Neuronal stem cell (in vitro differentiated cells): ENCODE measurements around the gene KLHDC4.
"Not testable (repeated sequence)": the region's sequence is repeated elsewhere in the genome, so short reads cannot be mapped to it uniquely, and the experiment has no call there.

Experiments
- DNase-seq: peaks from one replicate; pipeline ENCODE4 v3.0.0-alpha.2; 2013; ENCODE audit warnings: low spot score
- H2AFZ ChIP-seq: one replicate; pipeline ENCODE4 v1.6.1; 2013; ENCODE audit warnings: mild to moderate bottlenecking, low read length, inconsistent platforms
- H2AK5ac ChIP-seq: 2 replicates; pipeline ENCODE4 v1.6.1; 2013; ENCODE audit warnings: low read depth, mild to moderate bottlenecking, inconsistent platforms, low read length, moderate library complexity, mixed read lengths
- H2BK120ac ChIP-seq: 2 replicates; pipeline ENCODE4 v1.6.1; 2013; ENCODE audit warnings: low read depth, mild to moderate bottlenecking, inconsistent platforms, low read length, moderate library complexity, mixed read lengths
- H2BK12ac ChIP-seq: one replicate; pipeline ENCODE4 v1.6.1; 2013; ENCODE audit warnings: low read length, inconsistent platforms
- H2BK15ac ChIP-seq: 2 replicates; pipeline ENCODE4 v1.6.1; 2013; ENCODE audit warnings: mild to moderate bottlenecking, low read length, inconsistent platforms, mixed read lengths
- H2BK5ac ChIP-seq: one replicate; pipeline ENCODE4 v1.6.1; 2013; ENCODE audit warnings: inconsistent platforms, mild to moderate bottlenecking, low read length, moderate library complexity
- H3K14ac ChIP-seq: one replicate; pipeline ENCODE4 v1.6.1; 2013; ENCODE audit warnings: low read length, inconsistent platforms
- H3K18ac ChIP-seq: 2 replicates; pipeline ENCODE4 v1.6.1; 2013; ENCODE audit warnings: low read length, inconsistent platforms
- H3K23ac ChIP-seq: 2 replicates; pipeline ENCODE4 v1.6.1; 2013; ENCODE audit warnings: low read depth, mild to moderate bottlenecking, mixed read lengths, low read length, inconsistent platforms; ENCODE audit not compliant: poor library complexity
- H3K27ac ChIP-seq: replicated peaks from 3 replicates; pipeline ENCODE4 v1.5.1; 2013; ENCODE audit warnings: low read length, inconsistent platforms
- H3K27me3 ChIP-seq, 3 experiments: 2 replicates each; pipeline ENCODE4 v1.6.1; 2013; ENCODE audit warnings: low read length in 3 of 3, mild to moderate bottlenecking in 2 of 3, inconsistent platforms in 1 of 3, low read depth in 1 of 3, mixed read lengths in 1 of 3, moderate library complexity in 1 of 3; ENCODE audit not compliant: control insufficient read depth in 3 of 3, insufficient read depth in 3 of 3
- H3K36me3 ChIP-seq, 2 donors: replicated peaks in 1 of 2; 2 replicates each; pipeline ENCODE4 v1.6.1; 2013; ENCODE audit warnings: low read length in 2 of 2; ENCODE audit not compliant: control insufficient read depth in 2 of 2, insufficient read depth in 2 of 2
- H3K4ac ChIP-seq: 2 replicates; pipeline ENCODE4 v1.6.1; 2013; ENCODE audit warnings: inconsistent platforms, mild to moderate bottlenecking, low read length, moderate library complexity
- H3K4me1 ChIP-seq, 2 donors: 1 replicate in 1 of 2; 2 replicates in 1 of 2; pipeline ENCODE4 v1.6.1; 2013; ENCODE audit warnings: low read length in 2 of 2, low read depth in 1 of 2; ENCODE audit not compliant: control insufficient read depth in 2 of 2, insufficient read depth in 1 of 2
- H3K4me2 ChIP-seq: one replicate; pipeline ENCODE4 v1.6.1; 2013; ENCODE audit warnings: mild to moderate bottlenecking, low read length, inconsistent platforms; ENCODE audit not compliant: insufficient read depth, poor library complexity, severe bottlenecking
- H3K4me3 ChIP-seq, 2 donors: 2 replicates each; pipeline ENCODE4 v1.5.1; 2013; ENCODE audit warnings: low read length in 2 of 2, mild to moderate bottlenecking in 2 of 2, inconsistent platforms in 1 of 2, moderate library complexity in 1 of 2
- H3K79me1 ChIP-seq: one replicate; pipeline ENCODE4 v1.6.1; 2013; ENCODE audit warnings: low read depth, mild to moderate bottlenecking, inconsistent platforms, low read length, moderate library complexity
- H3K9ac ChIP-seq: one replicate; pipeline ENCODE4 v1.6.1; 2013; ENCODE audit warnings: mild to moderate bottlenecking, low read depth, low read length, inconsistent platforms; ENCODE audit not compliant: poor library complexity
- H3K9me3 ChIP-seq, 2 donors: replicated peaks in 1 of 2; 2 replicates each; pipeline versions ENCODE3 to v1.6.1; 2013; ENCODE audit warnings: low read length in 2 of 2, mild to moderate bottlenecking in 2 of 2, inconsistent platforms in 1 of 2, low read depth in 1 of 2, mixed read lengths in 1 of 2, moderate library complexity in 1 of 2; ENCODE audit not compliant: control insufficient read depth in 2 of 2, insufficient read depth in 1 of 2
- H4K8ac ChIP-seq: one replicate; pipeline ENCODE4 v1.6.1; 2013; ENCODE audit warnings: low read depth, mild to moderate bottlenecking, inconsistent platforms, low read length, moderate library complexity
- H4K91ac ChIP-seq: one replicate; pipeline ENCODE4 v1.6.1; 2013; ENCODE audit warnings: low read length, low read depth, mild to moderate bottlenecking, inconsistent platforms; ENCODE audit not compliant: poor library complexity
- WGBS, 2 donors: extraction: QIAGEN DNeasy Blood & Tissue Kit; methylation state at CpG; one replicate each; pipeline ENCODE4 v1.1.7; 2013; ENCODE audit warnings: missing lambda C conversion rate in 2 of 2, mixed read lengths in 1 of 2; ENCODE audit not compliant: insufficient read length in 2 of 2, insufficient replicate concordance in 1 of 2; ENCODE audit errors: extremely low coverage in 2 of 2; 5-methylcytosine and 5-hydroxymethylcytosine counted together

KLHDC4 gene

DNA sequence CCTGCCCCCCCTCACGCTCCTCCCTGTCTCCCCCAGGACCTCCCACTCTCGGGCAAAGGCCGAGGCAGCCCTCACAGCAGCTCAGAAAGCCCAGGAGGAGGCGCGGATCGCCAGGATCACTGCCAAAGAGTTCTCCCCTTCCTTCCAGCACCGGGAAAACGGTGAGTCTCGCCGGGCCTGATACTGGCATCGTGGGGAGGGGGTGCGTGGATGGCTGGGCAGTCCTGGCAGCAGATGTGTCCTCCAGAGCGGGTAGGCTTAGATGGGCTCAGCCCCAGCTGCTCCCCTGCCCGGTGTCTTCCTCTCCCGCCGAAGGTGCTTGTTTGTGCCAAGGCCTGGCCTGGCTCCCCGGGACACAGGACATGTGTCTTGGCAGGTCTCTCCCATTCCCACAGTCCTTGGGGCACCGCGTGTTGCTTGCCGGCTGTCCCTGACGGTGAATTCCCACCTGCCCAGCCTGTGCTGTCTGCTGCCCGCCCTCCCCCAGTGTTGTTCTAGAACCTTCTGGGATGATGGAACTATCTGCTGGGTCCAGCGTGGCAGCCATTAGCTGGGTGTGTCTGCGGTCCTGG is 81.6 kb downstream of the KLHDC4 start:
- H3K9me3 ChIP-seq = no peaks in the 10 kb centered on the region
- no peak overlapping the region for H2AFZ ChIP-seq
- no peak overlapping the region for H4K91ac ChIP-seq
- no peak overlapping the region for H3K4me3 ChIP-seq
- no CpG with 5 or more reads among the region's 24 CpGs for WGBS, 2 donors
- no peak overlapping the region for H4K8ac ChIP-seq
- H2BK12ac ChIP-seq = no peak overlapping the region
- H3K36me3 ChIP-seq = peaks cover 0 to 4% of the 10 kb centered on the region in 2 donors
- peak overlapping the region; percentile 13 for H2BK5ac ChIP-seq
- no peak overlapping the region for H3K4ac ChIP-seq
- no peak overlapping the region for H3K18ac ChIP-seq
- peak overlapping the region; percentile 9 for H3K14ac ChIP-seq
- no peak overlapping the region for H3K23ac ChIP-seq
- H3K4me1 ChIP-seq = no peaks in the 10 kb centered on the region
- H3K79me1 ChIP-seq = peaks cover 2% of the 10 kb centered on the region
- H2BK15ac ChIP-seq = no peak overlapping the region
- peak overlapping the region; percentile 24 for H3K9ac ChIP-seq
- H3K4me2 ChIP-seq = no peak overlapping the region
- no peak for DNase-seq
- H3K27ac ChIP-seq = no peak overlapping the region
- H2AK5ac ChIP-seq = peak overlapping the region; percentile 37
- peak overlapping the region; percentile 31 for H2BK120ac ChIP-seq
- no peaks in the 10 kb centered on the region for H3K27me3 ChIP-seq

DNA sequence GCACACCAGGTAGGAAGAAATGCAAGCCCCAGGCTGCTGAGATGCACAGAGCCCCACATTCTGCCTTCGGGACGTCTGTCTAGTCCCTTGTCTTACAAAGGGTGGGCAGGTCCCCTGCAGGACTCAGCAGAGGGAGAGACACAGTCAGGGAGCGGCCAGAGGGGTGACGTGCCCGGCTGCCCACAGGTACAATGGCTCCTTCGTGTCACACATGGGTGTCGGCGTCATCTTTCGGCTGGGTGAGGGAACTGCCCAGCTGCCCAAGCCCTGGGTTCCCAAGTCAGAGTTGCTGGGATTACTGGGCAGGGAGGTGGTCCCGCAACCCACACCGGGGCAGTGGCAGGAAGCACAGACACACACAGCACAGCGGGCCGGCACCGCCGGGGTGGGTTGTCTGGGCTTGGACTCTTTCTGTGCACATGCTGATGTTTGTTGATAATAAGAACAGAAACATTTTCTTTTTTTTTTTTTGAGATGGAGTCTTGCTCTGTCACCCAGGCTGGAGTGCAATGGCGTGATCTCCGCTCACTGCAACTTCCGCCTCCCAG is 82.9 kb downstream of the KLHDC4 start:
- no peaks in the 10 kb centered on the region for H3K27me3 ChIP-seq
- H3K4me3 ChIP-seq = no peak overlapping the region
- H2AFZ ChIP-seq = no peak overlapping the region
- peak overlapping the region; percentile 44 for H3K9ac ChIP-seq
- H2BK12ac ChIP-seq = no peak overlapping the region
- no peak overlapping the region for H4K8ac ChIP-seq
- no peak overlapping the region for H2BK5ac ChIP-seq
- H3K23ac ChIP-seq = peak overlapping the region; percentile 65
- WGBS, 2 donors = no CpG with 5 or more reads among the region's 18 CpGs
- no peaks in the 10 kb centered on the region for H3K4me1 ChIP-seq
- no peaks in the 10 kb centered on the region for H3K9me3 ChIP-seq
- peaks cover 0 to 4% of the 10 kb centered on the region in 2 donors for H3K36me3 ChIP-seq
- no peak for DNase-seq
- no peak overlapping the region for H3K27ac ChIP-seq
- no peak overlapping the region for H3K4ac ChIP-seq
- H3K14ac ChIP-seq = peak overlapping the region; percentile 71
- no peak overlapping the region for H2BK15ac ChIP-seq
- H3K4me2 ChIP-seq = no peak overlapping the region
- H4K91ac ChIP-seq = no peak overlapping the region
- H3K18ac ChIP-seq = peak overlapping the region; percentile 48
- H2BK120ac ChIP-seq = no peak overlapping the region
- peaks cover 2% of the 10 kb centered on the region for H3K79me1 ChIP-seq
- H2AK5ac ChIP-seq = peak overlapping the region; percentile 46

DNA sequence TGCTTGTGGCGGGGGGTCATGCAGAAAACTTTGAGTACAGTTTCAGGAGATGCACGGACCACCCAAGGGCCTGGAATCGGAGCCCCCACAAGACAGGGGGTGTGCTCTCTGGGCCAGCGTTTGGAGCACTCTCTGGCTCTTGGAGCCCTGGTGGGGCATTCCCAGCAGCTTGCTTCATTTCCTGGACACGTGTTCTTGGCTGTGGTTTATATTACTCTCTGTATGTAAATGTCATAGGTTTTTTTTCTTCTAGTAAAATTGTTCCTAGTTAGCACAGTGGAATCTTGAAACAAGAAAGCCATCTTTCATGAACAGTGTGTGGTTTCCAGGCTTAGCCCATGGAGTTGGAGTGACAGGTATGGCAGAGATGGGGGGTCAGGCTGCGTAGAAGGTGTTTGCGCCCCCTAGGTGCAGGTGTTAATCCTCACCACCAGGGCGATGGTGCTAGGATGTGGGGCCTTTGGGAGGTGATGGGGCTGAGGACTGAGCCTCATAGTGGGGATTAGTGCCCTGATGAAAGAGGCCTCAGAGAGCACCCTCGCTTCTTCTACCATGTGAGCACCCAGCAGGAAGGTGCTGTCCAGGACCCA is 83.7 kb downstream of the KLHDC4 start:
- H3K4me2 ChIP-seq = no peak overlapping the region
- H4K91ac ChIP-seq = no peak overlapping the region
- no peak overlapping the region for H2BK5ac ChIP-seq
- no peak overlapping the region for H4K8ac ChIP-seq
- no peak overlapping the region for H2AFZ ChIP-seq
- H3K9ac ChIP-seq = no peak overlapping the region
- H3K36me3 ChIP-seq = peaks cover 0 to 4% of the 10 kb centered on the region in 2 donors
- no peak overlapping the region for H3K14ac ChIP-seq
- no peak overlapping the region for H3K4ac ChIP-seq
- no peak overlapping the region for H2AK5ac ChIP-seq
- H3K79me1 ChIP-seq = peaks cover 8% of the 10 kb centered on the region
- no peak overlapping the region for H3K27ac ChIP-seq
- H3K4me1 ChIP-seq = no peaks in the 10 kb centered on the region
- WGBS, 2 donors = no CpG with 5 or more reads among the region's 9 CpGs
- no peaks in the 10 kb centered on the region for H3K27me3 ChIP-seq
- no peak overlapping the region for H3K23ac ChIP-seq
- no peak overlapping the region for H2BK12ac ChIP-seq
- no peak overlapping the region for H2BK15ac ChIP-seq
- no peak overlapping the region for H3K18ac ChIP-seq
- no peak for DNase-seq
- H2BK120ac ChIP-seq = no peak overlapping the region
- H3K9me3 ChIP-seq = no peaks in the 10 kb centered on the region
- no peak overlapping the region for H3K4me3 ChIP-seq

DNA sequence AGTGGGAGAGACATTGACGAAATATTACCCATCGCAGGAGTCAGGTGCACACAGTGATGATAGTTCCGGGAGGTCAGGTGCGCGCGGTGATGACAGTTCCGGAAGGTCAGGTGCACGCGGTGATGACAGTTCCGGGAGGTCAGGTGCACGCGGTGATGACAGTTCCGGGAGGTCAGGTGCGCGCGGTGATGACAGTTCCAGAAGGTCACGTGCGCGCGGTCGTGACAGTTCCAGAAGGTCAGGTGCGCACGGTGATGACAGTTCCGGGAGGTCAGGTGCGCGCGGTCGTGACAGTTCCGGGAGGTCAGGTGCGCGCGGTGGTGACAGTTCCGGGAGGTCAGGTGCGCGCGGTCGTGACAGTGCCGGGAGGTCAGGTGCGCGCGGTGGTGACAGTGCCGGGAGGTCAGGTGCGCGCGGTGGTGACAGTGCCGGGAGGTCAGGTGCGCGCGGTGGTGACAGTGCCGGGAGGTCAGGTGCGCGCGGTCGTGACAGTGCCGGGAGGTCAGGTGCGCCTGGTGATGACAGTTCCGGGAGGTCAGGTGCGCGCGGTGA is 84.7 kb downstream of the KLHDC4 start:
- not testable (repeated sequence) for H3K27ac ChIP-seq, H3K4me1 ChIP-seq
- WGBS, 2 donors = no CpG with 5 or more reads among the region's 60 CpGs

More for the DNA sequence above, 84.7 kb downstream of the KLHDC4 start:
- H2BK5ac ChIP-seq, H4K91ac ChIP-seq, H3K18ac ChIP-seq, H4K8ac ChIP-seq, H3K23ac ChIP-seq, H2BK12ac ChIP-seq, H3K27me3 ChIP-seq, H2BK120ac ChIP-seq, H3K9ac ChIP-seq, DNase-seq, H3K4me2 ChIP-seq, H2AK5ac ChIP-seq, H3K9me3 ChIP-seq, H2AFZ ChIP-seq, H3K36me3 ChIP-seq, H2BK15ac ChIP-seq, H3K4me3 ChIP-seq, H3K79me1 ChIP-seq, H3K4ac ChIP-seq: not testable (repeated sequence)
- peak overlapping the region; percentile 21 for H3K14ac ChIP-seq
